Caki2 (cell line): ENCODE measurements around the gene COL5A1. TPM values are rescaled to one million over a fixed set of nuclear protein-coding genes. Genes with fewer than 3 reads are reported as not detected.

ENCODE experiments used
- DNase-seq: peaks from one replicate; pipeline ENCODE4 v3.0.0-alpha.2; 2015; ENCODE audit warnings: low read depth
- in situ Hi-C: cut with HindIII; loops from 2 replicates; pipeline ENCODE4 v1.10.0; 2016; ENCODE audit warnings: low sequenced_read_pairs, low pct_unique_long_range_greater_than_20kb, mixed read lengths
- total RNA-seq: library from RNA; depleted of rRNA; stranded (reverse); fragments of >200 nt; shearing (Covaris generic); gene quantifications from 2 replicates; pipeline ENCODE4 v1.2.3, GENCODE V29; 2014; ENCODE audit warnings: low replicate concordance

Gene COL5A1
- total RNA-seq, 1 experiment from 2014 or later: 21.3 TPM

DNA sequence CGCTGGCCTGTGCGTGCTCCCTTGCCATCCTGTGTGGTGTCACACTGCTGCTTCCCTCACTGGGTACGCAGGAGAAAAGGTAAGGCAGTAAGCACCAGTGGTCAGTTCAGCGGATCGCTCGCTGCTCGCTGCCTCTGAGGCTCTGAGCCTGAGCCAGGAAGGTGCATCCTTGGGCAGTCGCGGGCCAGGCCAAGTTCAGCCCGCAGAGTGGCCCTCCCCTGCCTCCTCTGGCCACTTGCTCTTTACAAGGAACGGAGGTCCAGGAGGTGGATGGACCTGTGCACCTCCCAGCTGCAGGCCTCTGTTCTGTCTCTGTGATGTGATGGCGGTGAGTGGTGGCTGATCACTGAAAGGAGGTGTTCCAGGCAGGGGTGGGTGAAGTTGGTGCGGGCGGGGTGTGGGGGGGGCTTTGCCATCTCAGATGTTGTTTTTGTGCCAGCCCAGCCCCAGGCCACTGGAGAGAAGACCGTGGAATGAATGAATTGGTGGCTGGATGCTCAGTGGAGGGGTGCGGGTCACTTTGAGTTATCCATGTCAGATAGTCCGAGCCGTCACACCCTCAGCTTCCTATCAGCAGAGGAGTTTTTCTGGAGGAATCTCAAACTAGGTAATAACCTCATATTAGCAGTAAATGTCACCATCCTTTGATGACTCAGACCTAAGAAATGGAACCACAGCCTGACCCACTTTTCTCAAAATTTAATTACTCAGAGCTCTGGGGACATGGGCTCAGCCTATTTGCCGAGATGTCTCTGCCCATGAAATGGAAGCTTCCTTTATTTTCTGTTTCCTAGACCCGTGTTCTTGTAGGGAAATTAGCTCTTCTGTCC, 7.3 kb downstream of the COL5A1 start:
- DNase-seq: no peak
- in situ Hi-C loops: no loop called here

DNA sequence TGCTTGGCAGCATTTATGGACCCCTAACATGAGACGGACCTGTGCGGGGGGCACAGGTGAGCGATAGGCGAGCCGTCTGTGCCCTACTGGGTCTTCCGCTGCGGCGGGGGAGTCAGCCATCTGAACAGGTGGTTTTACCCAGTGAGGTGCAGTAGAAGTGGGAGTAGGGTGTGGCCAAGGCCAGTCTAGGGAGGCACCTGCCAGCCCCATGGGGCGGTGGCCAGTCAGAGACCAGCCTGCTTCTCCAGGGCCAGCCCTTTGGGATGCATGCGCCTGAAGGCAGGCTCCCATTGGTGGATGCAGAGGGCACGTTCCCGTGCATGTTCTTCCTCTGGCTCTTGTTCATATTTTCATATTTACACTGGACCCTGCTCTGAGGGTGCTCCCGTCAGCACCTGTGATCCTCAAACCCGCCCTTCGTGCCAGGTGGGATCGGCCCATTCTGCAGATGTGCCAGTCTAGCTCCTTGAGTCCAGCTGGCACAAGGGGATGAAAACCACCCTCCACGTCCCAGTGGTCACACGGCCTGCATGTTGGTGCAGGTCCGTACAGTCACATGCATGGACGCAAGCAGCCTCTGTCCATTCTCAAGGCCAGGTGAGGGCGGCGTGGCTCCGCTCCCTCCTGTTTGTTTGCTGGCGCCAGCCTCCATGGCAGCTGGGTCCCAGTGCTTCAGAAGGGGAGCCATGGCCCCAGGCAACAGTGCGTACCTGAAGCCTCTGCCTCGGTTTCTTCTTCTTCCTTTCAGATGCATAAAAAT, 9.0 kb downstream of the COL5A1 start:
- no peak for DNase-seq
- in situ Hi-C loops: no loop called here

DNA sequence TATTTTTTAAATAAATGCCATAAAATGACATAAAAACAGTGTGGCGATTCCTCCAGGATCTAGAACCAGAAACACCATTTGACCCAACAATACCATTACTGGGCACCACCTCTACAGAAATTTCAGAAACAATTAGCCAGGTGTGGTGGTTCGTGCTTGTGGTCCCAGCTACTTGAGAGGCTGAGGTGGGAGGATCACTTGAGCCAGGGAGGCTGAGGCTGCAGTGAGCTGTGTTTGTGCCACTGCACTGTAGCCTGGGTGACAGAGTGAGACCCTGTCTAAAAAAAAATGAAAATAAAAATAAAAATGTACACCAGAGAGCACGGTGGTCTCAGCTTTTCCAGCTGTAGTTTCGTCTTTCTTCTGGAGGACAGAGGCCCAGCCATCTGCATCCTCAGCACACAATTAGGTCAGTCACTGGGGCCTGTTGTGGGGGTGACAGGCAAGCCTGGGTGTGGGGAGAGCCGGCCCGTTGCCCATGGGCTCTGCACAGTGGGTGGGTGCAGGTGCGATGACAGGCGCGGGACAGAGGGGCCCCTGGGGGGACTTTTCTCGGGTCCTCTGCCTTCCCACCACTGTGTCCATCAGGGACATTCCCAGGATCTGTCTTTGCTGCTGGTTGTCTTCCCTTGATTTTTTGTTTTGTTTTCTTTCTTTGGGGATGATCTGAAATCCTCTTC, 9.8 kb downstream of the COL5A1 start:
- in situ Hi-C loops: no loop called here
- no peak for DNase-seq

DNA sequence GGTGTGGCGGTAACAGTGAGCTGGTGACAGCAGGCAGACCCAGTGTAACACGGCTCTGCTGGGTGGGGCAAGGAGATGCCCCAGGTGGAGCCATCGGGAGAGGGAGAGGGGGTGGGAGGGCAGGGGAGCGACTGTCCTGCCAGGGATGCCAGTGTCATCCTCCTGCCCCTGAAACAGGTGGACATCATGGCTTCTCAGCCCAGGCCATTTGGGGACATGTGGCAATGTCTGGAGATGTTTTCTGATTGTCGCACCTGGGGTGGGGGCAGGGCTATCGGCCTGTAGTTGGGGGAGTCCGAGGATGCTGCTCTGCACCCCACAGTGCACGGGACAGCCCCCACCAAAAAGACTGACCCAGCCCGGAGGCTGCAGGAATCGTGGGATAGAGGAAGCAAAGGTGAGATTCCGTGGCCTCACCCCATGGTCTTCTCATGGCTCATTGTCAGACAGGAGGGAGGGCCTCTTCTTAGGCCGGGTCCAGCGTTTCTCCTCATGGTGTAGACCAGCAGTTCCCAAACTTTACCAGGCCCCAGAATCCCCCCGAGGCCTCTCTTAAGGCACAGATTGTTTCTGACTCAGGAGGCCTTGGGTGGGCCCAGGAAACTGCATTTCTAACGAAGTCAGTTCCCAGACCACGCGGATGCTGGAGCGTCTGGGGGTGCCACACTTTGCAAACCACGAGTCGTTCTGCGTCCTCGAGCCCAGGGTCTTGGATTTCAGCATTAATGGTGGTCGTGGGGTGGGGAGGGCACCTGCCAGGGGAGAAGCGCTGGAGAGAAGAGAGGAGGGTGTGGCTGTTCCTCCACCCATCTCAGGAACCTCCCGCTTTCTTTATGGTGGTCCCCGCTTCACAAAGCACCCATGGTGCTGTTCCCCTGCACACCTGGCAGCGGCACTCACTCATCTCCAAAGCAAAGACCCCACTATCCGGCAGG, 11.0 kb downstream of the COL5A1 start:
- in situ Hi-C loops: no loop called here

DNA sequence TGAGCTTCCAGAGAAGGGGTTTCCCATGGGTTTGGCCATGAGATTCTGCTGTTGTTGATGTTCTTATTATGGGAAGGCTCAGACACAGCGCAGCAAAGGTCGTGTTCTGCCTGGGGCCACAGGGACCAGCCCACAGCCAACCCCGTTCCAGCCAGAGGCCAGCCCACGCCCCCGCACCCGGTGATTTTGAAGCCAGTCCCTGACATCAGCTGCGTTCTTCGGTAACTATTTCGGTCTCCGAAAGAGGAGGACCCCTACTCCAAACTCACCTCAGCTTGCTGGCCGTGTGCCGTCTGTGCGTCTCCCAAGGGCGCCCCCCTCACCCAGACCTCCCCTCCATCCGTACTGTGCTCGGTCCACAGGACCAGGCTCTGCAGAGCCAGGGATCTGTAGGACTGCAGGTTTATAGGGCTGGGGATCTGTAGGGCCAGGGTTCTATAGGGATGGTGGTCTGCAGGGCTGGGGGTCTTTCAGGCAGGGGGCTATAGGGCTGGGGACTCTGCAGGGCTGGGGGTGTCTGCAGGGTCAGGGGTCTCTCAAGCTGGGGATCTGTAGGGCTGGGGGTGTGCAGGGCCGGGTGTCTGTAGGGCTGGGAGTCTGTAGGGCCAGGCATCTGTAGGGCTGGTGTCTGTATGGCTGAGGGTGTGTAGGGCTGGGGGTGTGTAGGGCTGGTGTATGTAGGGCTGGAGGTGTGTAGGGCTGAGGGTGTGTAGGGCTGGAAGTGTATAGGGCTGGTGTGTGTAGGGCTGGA, 11.8 kb downstream of the COL5A1 start:
- no peak for DNase-seq
- in situ Hi-C loops: no loop called here

More for the DNA sequence above, 11.0 kb downstream of the COL5A1 start:
- DNase-seq: no peak

DNA sequence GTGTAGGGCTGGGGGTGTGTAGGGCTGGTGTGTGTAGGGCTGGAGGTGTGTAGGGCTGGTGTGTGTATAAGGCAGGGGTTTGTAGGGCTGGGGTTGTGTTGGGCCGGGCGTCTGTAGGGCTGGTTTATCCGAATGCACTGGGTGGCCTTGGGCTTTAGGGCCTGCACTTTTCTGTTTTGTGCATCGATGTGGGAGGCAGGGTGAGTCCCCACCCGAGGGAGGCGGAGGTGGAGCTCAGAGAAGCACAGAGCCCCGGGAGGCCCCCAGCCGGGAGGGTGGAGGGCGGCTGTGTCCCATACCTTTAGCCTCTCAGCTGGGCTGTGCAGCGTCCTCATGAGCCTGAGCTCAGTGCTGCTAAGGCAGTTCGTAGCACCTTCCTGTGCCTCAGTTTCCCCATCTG, 13.5 kb downstream of the COL5A1 start:
- no peak for DNase-seq
- in situ Hi-C loops: no loop called here

DNA sequence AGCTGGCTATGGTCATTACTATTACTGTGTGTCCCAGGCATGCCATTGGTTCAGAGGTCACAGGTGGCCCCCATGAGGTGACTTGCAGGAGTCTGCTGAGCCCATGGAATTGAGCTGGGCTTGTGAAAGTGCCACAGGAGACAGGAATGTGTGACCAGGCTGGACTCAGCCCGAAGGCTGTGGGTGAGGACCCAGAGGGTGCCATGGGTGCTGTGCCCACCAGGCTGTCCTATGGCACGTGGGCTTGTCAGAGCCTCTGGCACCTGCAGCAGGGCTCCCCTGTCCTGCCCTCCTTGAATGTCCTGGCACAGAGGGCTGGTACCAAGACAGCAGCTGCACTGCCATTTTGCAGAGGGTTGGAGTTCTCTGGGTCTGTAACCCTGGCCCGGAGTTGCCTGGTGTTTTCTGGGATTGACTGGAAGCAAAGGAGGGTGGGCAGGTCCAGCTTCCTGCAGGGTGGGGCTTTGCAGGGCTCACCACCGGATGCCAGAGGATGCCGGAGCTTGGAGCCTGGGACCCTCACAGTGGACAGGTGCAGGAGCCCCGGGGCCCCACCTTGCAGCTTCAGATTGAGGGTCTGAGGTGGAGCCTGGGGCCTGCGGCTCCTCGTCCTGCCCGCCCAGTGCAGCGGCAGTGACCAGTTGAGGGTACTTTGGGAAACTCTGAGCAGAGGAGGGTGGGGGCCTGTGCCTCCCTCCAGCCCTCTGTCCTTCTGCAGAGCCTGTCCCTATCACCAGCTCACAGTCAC, 14.2 kb downstream of the COL5A1 start:
- no peak for DNase-seq
- in situ Hi-C loops: no loop called here

DNA sequence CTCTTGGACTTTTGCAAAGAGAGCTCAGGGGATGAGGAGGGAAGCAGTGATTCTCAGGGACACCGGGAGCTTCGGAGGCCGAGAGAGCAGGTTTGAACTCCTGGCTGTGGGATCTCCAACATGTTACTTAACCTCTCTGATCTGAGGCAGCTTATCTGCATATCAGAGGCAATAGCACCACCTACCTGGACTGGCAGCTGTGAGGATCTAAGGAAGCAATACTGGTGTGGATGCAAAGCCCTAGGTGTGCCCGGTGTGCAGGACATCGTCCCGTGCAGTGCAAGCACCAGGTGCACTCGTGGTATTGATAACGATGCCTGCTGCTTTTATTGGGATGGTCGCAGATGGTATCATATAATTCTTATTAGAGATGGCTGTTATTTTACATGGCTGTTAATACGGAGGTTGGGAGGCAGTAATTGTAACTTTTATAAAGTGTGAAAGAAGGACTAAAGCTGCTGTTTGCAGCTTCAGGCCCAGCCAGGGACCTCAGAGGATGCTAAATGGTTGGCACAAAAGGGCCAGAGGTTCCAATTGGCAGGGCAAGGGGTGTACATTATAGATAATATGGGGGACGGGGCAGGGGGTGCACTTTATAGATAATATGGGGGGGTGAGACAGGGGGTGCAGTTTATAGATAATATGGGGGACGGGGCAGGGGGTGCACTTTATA, 14.9 kb downstream of the COL5A1 start:
- in situ Hi-C loops: no loop called here
- no peak for DNase-seq

DNA sequence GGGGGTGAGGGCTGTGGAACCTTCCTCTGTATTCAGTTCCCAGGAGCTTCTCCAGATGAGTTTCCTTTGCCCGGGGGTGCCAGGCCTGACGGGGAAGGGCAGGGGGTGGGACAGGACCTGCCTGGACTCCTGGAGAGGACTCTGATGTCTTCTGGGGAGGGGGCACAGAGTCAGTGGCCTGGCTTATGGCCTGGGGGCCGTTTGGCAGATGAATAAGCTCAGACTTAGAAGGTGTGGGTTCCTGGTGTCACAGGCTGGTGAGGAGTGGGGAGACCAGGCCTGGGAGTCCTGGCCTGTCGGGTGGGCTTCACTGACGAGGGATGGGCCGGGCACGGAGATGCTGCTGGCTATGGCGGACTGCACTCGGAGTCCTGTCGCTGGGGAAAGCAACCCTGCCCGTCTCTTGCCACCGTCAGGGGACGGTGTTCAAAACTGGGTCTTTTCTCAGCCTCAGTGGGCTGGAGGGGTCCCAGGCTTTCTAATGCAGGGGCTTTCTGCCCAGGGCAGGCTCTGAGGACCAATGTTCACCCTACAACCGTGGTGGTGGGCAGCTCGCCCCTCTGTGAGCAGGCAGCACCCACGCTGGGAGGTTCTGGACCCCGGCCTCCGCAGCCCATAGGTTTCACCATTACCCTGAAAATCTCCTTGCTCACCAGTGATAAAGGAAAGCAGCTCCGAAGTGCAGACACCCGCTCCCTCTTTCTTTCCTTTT, 16.2 kb downstream of the COL5A1 start:
- in situ Hi-C loops: no loop called here
- DNase-seq: no peak

DNA sequence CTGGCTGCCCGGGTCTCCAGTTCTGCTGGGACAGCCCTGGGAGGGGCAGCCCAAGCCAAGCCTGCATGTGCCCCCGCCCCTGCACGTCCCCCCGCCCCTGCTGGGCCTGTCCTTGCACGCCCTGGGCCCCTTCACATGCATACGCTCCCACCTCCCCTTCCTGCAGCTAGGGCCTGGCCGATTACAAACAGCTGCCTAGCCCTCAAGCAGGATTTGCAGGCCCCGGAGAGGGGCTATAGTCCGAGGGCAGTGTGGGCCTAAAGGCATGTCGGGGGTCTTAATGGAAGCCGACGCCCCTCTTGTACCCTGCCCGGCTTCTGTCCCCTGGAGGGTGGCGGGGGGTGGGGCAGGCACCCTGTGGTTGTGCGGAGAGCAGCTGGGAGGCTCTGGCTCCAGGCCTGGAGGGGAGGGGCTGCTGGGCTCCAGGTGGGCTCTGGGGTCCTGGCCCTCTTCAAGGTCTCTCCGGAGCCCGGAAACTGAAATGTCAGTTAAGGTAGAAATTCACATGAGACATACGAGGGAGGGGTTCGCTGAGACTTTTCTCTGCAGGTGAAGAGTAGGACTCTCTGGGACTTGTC, 16.9 kb downstream of the COL5A1 start:
- no peak for DNase-seq
- in situ Hi-C loops: no loop called here

DNA sequence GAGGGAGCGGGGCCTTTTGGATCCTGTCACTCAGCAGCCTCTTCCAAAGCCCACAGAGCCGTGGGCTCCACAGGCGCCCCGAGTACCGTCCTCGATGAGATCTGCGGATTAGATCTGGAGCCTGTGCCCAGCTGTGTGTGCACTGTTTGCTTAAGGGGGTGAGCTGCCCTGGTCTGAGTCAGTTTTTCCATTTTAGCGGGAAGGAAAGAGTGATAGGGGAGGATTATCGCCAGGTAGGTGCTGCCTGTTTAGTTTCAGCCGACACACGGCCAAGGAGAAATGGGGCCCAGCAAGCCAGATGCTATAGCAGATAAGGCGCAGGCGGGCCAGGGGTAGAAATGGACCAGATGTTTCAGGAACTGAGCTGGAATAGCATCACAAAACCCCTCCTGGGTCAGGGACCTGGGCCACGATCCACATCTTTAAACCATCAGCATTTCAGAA, 18.1 kb downstream of the COL5A1 start:
- in situ Hi-C loops: no loop called here

DNA sequence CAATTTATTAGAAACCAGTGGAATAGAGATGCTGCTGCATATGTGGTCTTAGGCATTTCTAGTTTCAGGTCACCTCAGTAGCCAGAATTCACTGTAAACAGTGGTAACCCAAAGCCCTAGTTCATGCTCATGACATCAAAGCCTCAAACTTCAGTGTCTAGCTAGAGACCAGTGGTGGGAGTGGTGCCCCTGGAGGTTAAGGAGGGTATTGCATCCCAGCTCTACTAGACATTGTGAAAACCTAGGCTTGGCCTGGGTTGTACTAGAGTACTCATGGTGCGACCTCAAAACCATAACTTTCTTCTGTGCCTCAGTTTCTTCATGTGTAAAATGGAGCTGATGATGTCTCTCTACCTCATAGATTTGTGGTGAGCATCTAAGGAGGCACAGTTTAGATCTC, 18.8 kb downstream of the COL5A1 start:
- in situ Hi-C loops: no loop called here
- no peak for DNase-seq

More for the DNA sequence above, 18.1 kb downstream of the COL5A1 start:
- no peak for DNase-seq

DNA sequence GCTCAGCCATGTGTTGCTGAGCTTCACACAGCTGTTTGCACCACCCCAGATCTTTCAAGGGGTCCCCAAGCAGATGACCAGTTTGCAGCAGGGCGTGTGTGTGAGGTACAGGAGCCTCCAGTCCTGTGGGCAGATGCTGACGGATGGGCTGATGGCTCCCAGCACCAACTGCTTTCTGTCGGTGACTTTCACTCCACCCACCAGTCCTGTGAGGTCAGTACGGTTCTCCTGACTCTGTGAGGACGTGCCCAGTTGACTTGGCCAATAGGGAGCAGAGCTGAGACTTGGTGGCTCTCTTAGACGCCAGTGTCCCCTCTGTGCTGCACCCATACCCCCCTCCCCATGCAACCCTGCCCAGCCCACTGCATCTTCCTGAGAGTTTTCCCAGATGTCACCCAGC, 19.7 kb downstream of the COL5A1 start:
- DNase-seq: no peak

DNA sequence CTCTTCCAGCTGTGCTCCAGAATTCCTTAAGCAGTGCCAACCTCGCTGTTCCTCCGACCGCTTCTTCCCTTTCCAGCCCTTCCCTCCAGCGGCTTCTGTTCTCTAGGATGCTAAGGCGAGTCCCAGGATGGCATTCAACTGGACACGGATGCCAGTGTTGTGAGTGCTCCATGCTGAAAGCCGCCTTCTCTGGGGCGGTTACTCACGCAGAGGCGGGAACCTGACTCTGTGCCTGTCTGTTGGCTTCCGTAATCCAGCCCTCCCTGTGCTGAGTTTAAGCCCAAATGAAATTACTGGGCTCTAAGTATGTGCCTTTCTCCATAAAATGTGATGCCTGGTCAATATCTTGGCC, 20.2 kb downstream of the COL5A1 start:
- DNase-seq: no peak
- in situ Hi-C loops: no loop called here

More for the DNA sequence above, 19.7 kb downstream of the COL5A1 start:
- in situ Hi-C loops: no loop called here

DNA sequence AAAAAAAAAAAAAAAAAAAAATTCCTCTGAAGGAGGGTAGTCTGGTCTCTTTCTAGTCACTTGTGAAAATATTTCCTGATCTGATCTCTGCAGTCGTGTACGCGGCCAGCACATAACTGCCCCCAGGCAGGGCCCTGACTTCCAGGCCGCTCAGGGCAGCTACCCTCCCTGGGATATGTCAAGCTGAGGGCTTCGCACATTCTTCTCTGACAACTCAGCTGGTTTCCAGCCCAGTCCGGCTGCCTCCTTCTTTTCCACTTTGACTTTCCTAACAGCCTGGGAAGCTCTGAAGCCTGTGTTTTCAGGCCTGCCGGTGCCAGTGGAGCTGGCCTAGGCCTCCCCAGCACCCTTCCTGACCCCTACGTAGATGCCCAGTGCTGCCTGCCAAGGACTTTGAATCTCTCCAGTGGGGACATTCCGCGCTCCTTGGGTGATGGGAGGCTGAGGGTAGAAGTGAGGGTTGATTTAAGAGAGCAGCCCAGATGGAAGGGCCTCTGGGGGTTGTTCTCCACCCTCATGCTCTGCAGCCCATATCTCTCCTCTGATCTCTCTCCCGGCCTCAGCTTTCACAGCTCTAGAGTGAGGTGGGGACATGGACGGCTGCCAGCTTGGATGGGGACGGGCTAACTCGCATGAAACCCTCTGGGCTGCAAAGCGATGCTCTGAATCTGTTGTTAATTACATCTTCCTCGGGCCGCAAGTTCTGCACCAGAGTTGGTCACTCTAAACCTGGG, 20.7 kb downstream of the COL5A1 start:
- no peak for DNase-seq

More for the DNA sequence above, 20.7 kb downstream of the COL5A1 start:
- in situ Hi-C loops: no loop called here
